Psoas muscle (tissue), 8 donors: ENCODE data around the gene CHD9. TPM values are rescaled to one million over a fixed set of nuclear protein-coding genes. Genes with fewer than 3 reads are reported as not detected.

Source experiments
- ATAC-seq, 4 donors: fragments of 200-7000 bp; cut with Tn5 transposase; one replicate each; pipeline ENCODE4 v1.9.1; 2020; ENCODE audit warnings: moderate library complexity in 3 of 4, mild to moderate bottlenecking in 2 of 4
- DNase-seq, 2 donors: peaks; one replicate each; pipeline ENCODE4 v3.0.0-alpha.2; 2020
- H3K27ac ChIP-seq: fragments of 200-600 bp; one replicate; pipeline ENCODE4 v1.8.0; 2022
- H3K27me3 ChIP-seq, 3 donors: fragments of 200-600 bp in 1 of 3; one replicate each; pipeline versions ENCODE4 v1.6.1 to v1.8.0; 2013 to 2022; ENCODE audit warnings: low read length in 2 of 3, mild to moderate bottlenecking in 2 of 3, moderate library complexity in 1 of 3; ENCODE audit not compliant: insufficient read depth in 3 of 3
- H3K36me3 ChIP-seq, 2 donors: fragments of 200-600 bp in 1 of 2; one replicate each; pipeline versions ENCODE4 v1.6.1 to v1.8.0; 2013 to 2022; ENCODE audit warnings: low read depth in 1 of 2, mild to moderate bottlenecking in 1 of 2, moderate library complexity in 1 of 2; ENCODE audit not compliant: insufficient read depth in 1 of 2
- H3K4me1 ChIP-seq: fragments of 200-600 bp; one replicate; pipeline ENCODE4 v1.8.0; 2022
- H3K4me3 ChIP-seq: fragments of 200-600 bp; one replicate; pipeline ENCODE4 v1.8.0; 2022; ENCODE audit warnings: mild to moderate bottlenecking
- H3K9me3 ChIP-seq: fragments of 200-600 bp; one replicate; pipeline ENCODE4 v1.8.0; 2022
- WGBS, 3 donors: extraction: QIAGEN DNeasy Blood & Tissue Kit; methylation state at CpG; one replicate each; pipeline versions ENCODE4 v1.1.6 to v1.1.7; 2013; 5-methylcytosine and 5-hydroxymethylcytosine counted together
- intact Hi-C, 2 donors: fragments of 100-400 bp; cut with DNase I; formaldehyde crosslinking; loops; one replicate each; pipeline versions ENCODE4 v1.11.0 to v1.14.2; 2022
- polyA plus RNA-seq, 3 donors: library from polyadenylated mRNA; stranded (reverse); fragments of 200-250 nt; gene quantifications; one replicate each; pipeline ENCODE4 v1.2.3, GENCODE V29; 2013
- total RNA-seq, 4 donors: library from RNA; stranded (reverse); fragmentation: NEBNext Ultra II Directional in 2 of 4; extraction: Animal tissue kit (Norgen Biotek cat#: 25700) in 2 of 4; gene quantifications; one replicate each; pipeline versions ENCODE4 v1.2.1 to v1.2.4, GENCODE V29; 2021 to 2023
- TF ChIP-seq, protein P1 (sequence below): fragments of 200-600 bp; IDR thresholded peaks from one replicate; pipeline ENCODE4 v1.8.0; 2022; ENCODE audit warnings: antibody characterized with exemption
- donor health status: healthy with polysubstance abuse.
- donor health status: DM: no; HTN: no; CAD: no; lungs with moderate emphysema.
- donor health status: Bipolar disorder and iron deficiency.
- donor health status: healthy.
- donor health status: DM: yes; HTN: yes; CAD: no.
- donor health status: DM: no; HTN: no; CAD: no.
- donor health status: DM: no; HTN: no; CAD: no.
- donor health status: DM: yes; HTN: yes; CAD: no.

Gene CHD9
- total and polyA plus RNA-seq, 7 donors: 5.8 to 47.9 (median 36.4) TPM

DNA sequence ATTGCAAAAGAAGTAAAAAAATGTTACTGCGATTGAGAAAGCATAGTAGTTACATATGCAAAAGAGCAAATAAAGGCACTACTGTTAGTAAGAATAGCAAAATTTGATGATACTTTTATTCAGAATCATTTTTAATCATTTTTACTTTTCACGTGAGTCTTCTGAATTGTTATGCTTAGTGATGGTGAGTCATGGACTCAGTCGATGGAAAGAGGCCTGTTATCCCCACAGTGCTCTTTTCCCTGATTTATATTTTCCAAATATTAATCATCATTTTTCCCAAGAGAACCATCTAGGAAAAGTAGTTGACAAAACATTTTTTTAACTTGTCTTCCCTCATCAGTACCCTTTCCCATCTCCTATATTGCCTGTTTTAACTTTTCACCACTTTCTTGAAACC is 181.1 kb downstream of the CHD9 start:
- Histone ChIP-seq H3K4me1 (no peaks in the 10 kb centered on the region), H3K36me3 (peaks cover 7 to 100% of the 10 kb centered on the region in 2 donors), H3K4me3 (no peak overlapping the region), H3K27me3 (no peaks in the 10 kb centered on the region), H3K27ac (no peak overlapping the region), H3K9me3 (no peaks in the 10 kb centered on the region)
- DNase-seq (no peak), ATAC-seq (no peak)
- intact Hi-C loops: loop anchor here (10.0 kb wide), 2 partner anchors 49 to 229 kb away; no protein-coding TSS in a partner anchor
- TF ChIP-seq, protein P1, sequence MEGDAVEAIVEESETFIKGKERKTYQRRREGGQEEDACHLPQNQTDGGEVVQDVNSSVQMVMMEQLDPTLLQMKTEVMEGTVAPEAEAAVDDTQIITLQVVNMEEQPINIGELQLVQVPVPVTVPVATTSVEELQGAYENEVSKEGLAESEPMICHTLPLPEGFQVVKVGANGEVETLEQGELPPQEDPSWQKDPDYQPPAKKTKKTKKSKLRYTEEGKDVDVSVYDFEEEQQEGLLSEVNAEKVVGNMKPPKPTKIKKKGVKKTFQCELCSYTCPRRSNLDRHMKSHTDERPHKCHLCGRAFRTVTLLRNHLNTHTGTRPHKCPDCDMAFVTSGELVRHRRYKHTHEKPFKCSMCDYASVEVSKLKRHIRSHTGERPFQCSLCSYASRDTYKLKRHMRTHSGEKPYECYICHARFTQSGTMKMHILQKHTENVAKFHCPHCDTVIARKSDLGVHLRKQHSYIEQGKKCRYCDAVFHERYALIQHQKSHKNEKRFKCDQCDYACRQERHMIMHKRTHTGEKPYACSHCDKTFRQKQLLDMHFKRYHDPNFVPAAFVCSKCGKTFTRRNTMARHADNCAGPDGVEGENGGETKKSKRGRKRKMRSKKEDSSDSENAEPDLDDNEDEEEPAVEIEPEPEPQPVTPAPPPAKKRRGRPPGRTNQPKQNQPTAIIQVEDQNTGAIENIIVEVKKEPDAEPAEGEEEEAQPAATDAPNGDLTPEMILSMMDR: no peak
- 67 to 78% (median 69%) methylated on average over 3 of the region's 3 CpGs for WGBS, 3 donors

- intact Hi-C loops: loop anchor here (10.0 kb wide), 2 partner anchors 45 to 215 kb away; no protein-coding TSS in a partner anchor
- Histone ChIP-seq H3K9me3 (no peaks in the 10 kb centered on the region), H3K36me3 (peaks cover 3 to 97% of the 10 kb centered on the region in 2 donors), H3K27ac (no peak overlapping the region), H3K4me1 (no peaks in the 10 kb centered on the region), H3K27me3 (no peaks in the 10 kb centered on the region), H3K4me3 (no peak overlapping the region)
- TF ChIP-seq, protein P1: no peak
- 65 to 74% (median 74%) methylated on average over 1 of the region's 1 CpG for WGBS, 3 donors
- DNase-seq: no peak
- ATAC-seq: no peak
Measured at GRCh38 chr16:53249331-53249730, 194.5 kb downstream of the CHD9 start.

DNA sequence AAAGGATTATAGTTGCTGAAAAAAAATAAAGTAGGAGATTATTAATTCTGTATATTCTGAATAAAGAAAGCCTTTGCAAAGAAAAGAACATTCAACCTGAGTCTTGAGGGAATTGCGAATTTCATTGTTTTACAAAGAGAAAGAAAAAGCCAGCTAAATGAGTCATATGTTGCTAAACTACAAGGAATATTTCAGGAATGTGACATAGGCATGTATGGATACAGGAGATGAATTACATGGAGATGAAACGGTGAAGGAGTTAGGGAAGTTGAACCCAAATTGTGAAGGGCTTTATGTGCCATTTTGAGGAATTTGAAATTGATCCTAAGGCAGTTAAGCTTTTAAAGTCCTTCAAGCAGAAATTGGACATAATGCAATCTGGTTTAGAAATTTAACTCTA is 202.2 kb downstream of the CHD9 start:
- no peaks in the 10 kb centered on the region for H3K4me1 ChIP-seq
- WGBS, 3 donors: 71 to 82% (median 79%) methylated on average over 2 of the region's 2 CpGs
- ATAC-seq (no peak), DNase-seq (no peak)
- no peaks in the 10 kb centered on the region for H3K27me3 ChIP-seq
- TF ChIP-seq, protein P1: no peak
- intact Hi-C loops: no loop called here
- H3K4me3 ChIP-seq: no peak overlapping the region
- no peaks in the 10 kb centered on the region for H3K9me3 ChIP-seq
- peaks cover 5 to 98% of the 10 kb centered on the region in 2 donors for H3K36me3 ChIP-seq
- H3K27ac ChIP-seq: no peak overlapping the region

DNA sequence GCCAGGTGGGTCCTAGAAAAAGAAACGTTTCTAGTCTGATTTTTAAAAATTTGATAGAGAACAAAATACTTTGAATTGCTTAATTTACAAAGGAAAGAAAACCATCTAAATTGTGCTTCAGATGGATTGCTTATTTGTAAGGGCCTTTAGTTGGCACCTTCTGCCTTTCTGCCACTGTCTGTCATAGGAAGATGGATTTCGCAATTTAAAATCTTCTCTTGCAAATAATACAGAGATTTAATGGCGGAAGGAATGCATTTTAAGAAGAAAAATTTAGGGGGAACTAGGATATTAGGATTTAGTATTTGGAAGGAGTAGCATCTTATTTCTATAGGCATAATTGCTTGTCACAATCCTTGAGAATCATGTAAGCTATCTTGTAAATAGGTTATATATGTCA is 204.0 kb downstream of the CHD9 start:
- Histone ChIP-seq H3K27ac (no peak overlapping the region), H3K9me3 (no peaks in the 10 kb centered on the region), H3K36me3 (peaks cover 9 to 97% of the 10 kb centered on the region in 2 donors), H3K27me3 (no peaks in the 10 kb centered on the region), H3K4me3 (no peak overlapping the region), H3K4me1 (no peaks in the 10 kb centered on the region)
- ATAC-seq (no peak), DNase-seq (no peak)
- intact Hi-C loops: no loop called here
- TF ChIP-seq, protein P1: no peak
- 88 to 96% (median 89%) methylated on average over 3 of the region's 3 CpGs for WGBS, 3 donors

- DNase-seq (no peak), ATAC-seq (no peak)
- Histone ChIP-seq H3K4me1 (no peaks in the 10 kb centered on the region), H3K36me3 (peaks cover 9 to 98% of the 10 kb centered on the region in 2 donors), H3K9me3 (no peaks in the 10 kb centered on the region), H3K27ac (no peak overlapping the region), H3K4me3 (no peak overlapping the region), H3K27me3 (no peaks in the 10 kb centered on the region)
- TF ChIP-seq, protein P1: no peak
- intact Hi-C loops: no loop called here
- 95 to 100% (median 96%) methylated on average over 2 of the region's 2 CpGs for WGBS, 3 donors
Measured at GRCh38 chr16:53261276-53261675, 206.5 kb downstream of the CHD9 start.
